Caco-2 (cell line): ENCODE results near the gene BLMH. TPM values are rescaled to one million over a fixed set of nuclear protein-coding genes. Genes with fewer than 3 reads are reported as not detected.

Experiments used
- BruUV-seq: library from RNA; stranded (reverse); fragments of 400-500 nt; replicated peaks from 2 replicates; lab custom pipeline; 2021; lab: Mats Ljungman, UMichigan
- CTCF ChIA-PET: fragments of 300-600 bp; sonication (Branson Sonifier 250); formaldehyde crosslinking; loops from one replicate; lab custom pipeline; 2022; ENCODE audit warnings: antibody characterized with exemption; lab: Charles Lee
- POLR2A ChIA-PET: fragments of 300-600 bp; sonication (Branson Sonifier 250); formaldehyde crosslinking; loops from one replicate; lab custom pipeline; 2022; ENCODE audit warnings: antibody characterized with exemption; lab: Charles Lee
- DNase-seq, 2 experiments: peaks; one replicate each; pipeline versions ENCODE4 v3.0.0 to v3.0.0-alpha.2; 2020 to 2022
- H3K27me3 ChIP-seq: replicated peaks from 2 replicates; pipeline ENCODE4 v1.6.0; 2011; ENCODE audit warnings: low read length; ENCODE audit not compliant: control insufficient read depth, insufficient read depth
- H3K36me3 ChIP-seq: 2 replicates; pipeline ENCODE4 v1.5.1; 2011; ENCODE audit warnings: low read length; ENCODE audit not compliant: control insufficient read depth, insufficient read depth
- H3K4me1 ChIP-seq: fragments of 250-450 bp; sonication (Bioruptor Pico); 2 replicates; pipeline ENCODE4 v1.5.1; 2020; ENCODE audit warnings: mild to moderate bottlenecking
- H3K4me3 ChIP-seq: 2 replicates; pipeline ENCODE4 v1.5.1; 2011; ENCODE audit warnings: low read depth, mild to moderate bottlenecking, control low read depth, low read length
- H3K9me3 ChIP-seq: fragments of 250-450 bp; sonication (Bioruptor Pico); 2 replicates; pipeline ENCODE4 v1.5.1; 2020; ENCODE audit warnings: mild to moderate bottlenecking, moderate library complexity
- H3K27ac Mint-ChIP-seq: one replicate; pipeline ENCODE4 v1.8.0; 2022; ENCODE audit warnings: mixed read lengths; ENCODE audit not compliant: unreplicated experiment
- H3K27me3 Mint-ChIP-seq: one replicate; pipeline ENCODE4 v1.8.0; 2022; ENCODE audit warnings: mixed read lengths; ENCODE audit not compliant: insufficient read depth, unreplicated experiment
- H3K36me3 Mint-ChIP-seq: one replicate; pipeline ENCODE4 v1.8.0; 2022; ENCODE audit warnings: mild to moderate bottlenecking, mixed read lengths; ENCODE audit not compliant: insufficient read depth, unreplicated experiment
- H3K4me1 Mint-ChIP-seq: one replicate; pipeline ENCODE4 v1.8.0; 2022; ENCODE audit warnings: low read depth, mixed read lengths; ENCODE audit not compliant: unreplicated experiment
- H3K4me3 Mint-ChIP-seq: one replicate; pipeline ENCODE4 v1.8.0; 2022; ENCODE audit warnings: mild to moderate bottlenecking, moderate library complexity, mixed read lengths; ENCODE audit not compliant: unreplicated experiment
- H3K9me3 Mint-ChIP-seq: one replicate; pipeline ENCODE4 v1.8.0; 2022; ENCODE audit warnings: mixed read lengths; ENCODE audit not compliant: unreplicated experiment
- CTCF ChIP-seq, 2 experiments: fragments of 200-600 bp in 1 of 2; IDR thresholded peaks; 1 replicate in 1 of 2; 2 replicates in 1 of 2; pipeline versions ENCODE4 v1.5.1 to v1.8.0; 2011 to 2022; ENCODE audit warnings: antibody characterized with exemption in 1 of 2, control low read depth in 1 of 2, inconsistent platforms in 1 of 2, low read depth in 1 of 2, low read length in 1 of 2, mild to moderate bottlenecking in 1 of 2, moderate library complexity in 1 of 2; ENCODE audit not compliant: insufficient read depth in 1 of 2, severe bottlenecking in 1 of 2, unreplicated experiment in 1 of 2
- intact Hi-C: fragments of 100-400 bp; cut with micrococcal nuclease; formaldehyde crosslinking; loops from one replicate; pipeline ENCODE4 v1.10.0; 2022; ENCODE audit not compliant: unreplicated experiment
- total RNA-seq: library from RNA; stranded (reverse); gene quantifications from 2 replicates; pipeline ENCODE4 v1.2.3, GENCODE V29; 2022

The BLMH gene
- total RNA-seq, 1 experiment from 2014 or later: 56.1 TPM

GRCh38 chr17:30339086-30339485 lies 47.3 kb upstream of the BLMH start:
- H3K36me3 Mint-ChIP-seq: no peaks in the 10 kb centered on the region
- H3K9me3 Mint-ChIP-seq: no peaks in the 10 kb centered on the region
- CTCF ChIA-PET: interaction anchor here (0.6 kb wide), 2 partner anchors 138 to 234 kb away, joined by 3 read pairs; no protein-coding TSS in a partner anchor
- no peaks in the 10 kb centered on the region for H3K9me3 ChIP-seq
- DNase-seq: no peak
- no peak for TF ChIP-seq CTCF (IDR thresholded peaks at IDR 0.05; ENCODE audit: insufficient read depth in 1 of 2, low read depth in 1 of 2, low read length in 1 of 2, severe bottlenecking in 1 of 2, unreplicated experiment in 1 of 2)
- intact Hi-C loops: loop anchor here (5.0 kb wide), 1 partner anchor 147 kb away; no protein-coding TSS in a partner anchor
- H3K4me1 ChIP-seq: peaks cover 44% of the 10 kb centered on the region
- no peak overlapping the region for H3K4me3 ChIP-seq
- POLR2A ChIA-PET: no interaction called here
- BruUV-seq: no TSS peak
- no peaks in the 10 kb centered on the region for H3K27me3 Mint-ChIP-seq
- H3K27ac Mint-ChIP-seq: no peak overlapping the region
- H3K36me3 ChIP-seq: no peaks in the 10 kb centered on the region
- peaks cover 46% of the 10 kb centered on the region for H3K4me1 Mint-ChIP-seq
- H3K27me3 ChIP-seq: no peaks in the 10 kb centered on the region
- H3K4me3 Mint-ChIP-seq: no peak overlapping the region

GRCh38 chr17:30337393-30337999 lies 45.8 kb upstream of the BLMH start:
- intact Hi-C loops: loop anchor here (5.0 kb wide), 1 partner anchor 145 kb away; no protein-coding TSS in a partner anchor
- peaks cover 49% of the 10 kb centered on the region for H3K4me1 Mint-ChIP-seq
- BruUV-seq: no TSS peak
- TF ChIP-seq CTCF (IDR thresholded peaks at IDR 0.05; ENCODE audit: insufficient read depth in 1 of 2, low read depth in 1 of 2, low read length in 1 of 2, severe bottlenecking in 1 of 2, unreplicated experiment in 1 of 2): no peak
- ChIA-PET POLR2A (interaction anchor here (0.5 to 1.4 kb wide), 3 partner anchors 11 to 46 kb away, joined by 4 to 11 read pairs (median 5); partner anchors contain the start of gene BLMH), CTCF (interaction anchor here (0.5 to 2.3 kb wide), 10 partner anchors 10 to 233 kb away, joined by 3 to 39 read pairs (median 8); partner anchors contain the start of genes BLMH and SLC6A4)
- no peaks in the 10 kb centered on the region for H3K27me3 ChIP-seq
- no peaks in the 10 kb centered on the region for H3K9me3 ChIP-seq
- no peak overlapping the region for H3K4me3 ChIP-seq
- no peaks in the 10 kb centered on the region for H3K36me3 ChIP-seq
- H3K9me3 Mint-ChIP-seq: no peaks in the 10 kb centered on the region
- H3K4me3 Mint-ChIP-seq: peak overlapping the region; percentile 48
- no peaks in the 10 kb centered on the region for H3K36me3 Mint-ChIP-seq
- H3K27me3 Mint-ChIP-seq: no peaks in the 10 kb centered on the region
- H3K4me1 ChIP-seq: peaks cover 48% of the 10 kb centered on the region
- peak overlapping the region; percentile 78 for H3K27ac Mint-ChIP-seq
- peak; percentile 39 to 72 for DNase-seq

- intact Hi-C loops: loop anchor here (1.0 to 5.0 kb wide), 6 partner anchors 37 to 232 kb away; no protein-coding TSS in a partner anchor
- ChIA-PET POLR2A (interaction anchor here (0.6 to 1.4 kb wide), 3 partner anchors 45 to 206 kb away, joined by 3 to 5 read pairs (median 3); partner anchors contain the start of gene BLMH), CTCF (interaction anchor here (0.6 to 2.3 kb wide), 19 partner anchors 8 to 310 kb away, joined by 3 to 39 read pairs (median 4); partner anchors contain the start of genes BLMH and SLC6A4)
- Histone ChIP-seq H3K4me3 (no peak overlapping the region), H3K27me3 (no peaks in the 10 kb centered on the region), H3K9me3 (no peaks in the 10 kb centered on the region), H3K36me3 (no peaks in the 10 kb centered on the region), H3K4me1 (peaks cover 56% of the 10 kb centered on the region)
- TF ChIP-seq CTCF (IDR thresholded peaks at IDR 0.05; ENCODE audit: insufficient read depth in 1 of 2, low read depth in 1 of 2, low read length in 1 of 2, severe bottlenecking in 1 of 2, unreplicated experiment in 1 of 2): peak; percentile 60 to 92
- Mint-ChIP-seq H3K4me3 (peak overlapping the region; percentile 48), H3K27ac (peak overlapping the region; percentile 78), H3K9me3 (no peaks in the 10 kb centered on the region), H3K36me3 (no peaks in the 10 kb centered on the region), H3K27me3 (no peaks in the 10 kb centered on the region), H3K4me1 (peaks cover 57% of the 10 kb centered on the region)
- BruUV-seq: no TSS peak
- DNase-seq: peak; percentile 82 to 85
Measured at GRCh38 chr17:30336369-30337171, 44.8 kb upstream of the BLMH start.
